HG03354 (cell line): ENCODE results near the gene TMEM40.

Source experiments
- ATAC-seq: cut with Tn5 transposase; IDR thresholded peaks from one replicate; pipeline ENCODE4 v1.9.1; 2021; ENCODE audit warnings: mild to moderate bottlenecking; ENCODE audit not compliant: unreplicated experiment, poor library complexity, severe bottlenecking

Gene TMEM40

DNA sequence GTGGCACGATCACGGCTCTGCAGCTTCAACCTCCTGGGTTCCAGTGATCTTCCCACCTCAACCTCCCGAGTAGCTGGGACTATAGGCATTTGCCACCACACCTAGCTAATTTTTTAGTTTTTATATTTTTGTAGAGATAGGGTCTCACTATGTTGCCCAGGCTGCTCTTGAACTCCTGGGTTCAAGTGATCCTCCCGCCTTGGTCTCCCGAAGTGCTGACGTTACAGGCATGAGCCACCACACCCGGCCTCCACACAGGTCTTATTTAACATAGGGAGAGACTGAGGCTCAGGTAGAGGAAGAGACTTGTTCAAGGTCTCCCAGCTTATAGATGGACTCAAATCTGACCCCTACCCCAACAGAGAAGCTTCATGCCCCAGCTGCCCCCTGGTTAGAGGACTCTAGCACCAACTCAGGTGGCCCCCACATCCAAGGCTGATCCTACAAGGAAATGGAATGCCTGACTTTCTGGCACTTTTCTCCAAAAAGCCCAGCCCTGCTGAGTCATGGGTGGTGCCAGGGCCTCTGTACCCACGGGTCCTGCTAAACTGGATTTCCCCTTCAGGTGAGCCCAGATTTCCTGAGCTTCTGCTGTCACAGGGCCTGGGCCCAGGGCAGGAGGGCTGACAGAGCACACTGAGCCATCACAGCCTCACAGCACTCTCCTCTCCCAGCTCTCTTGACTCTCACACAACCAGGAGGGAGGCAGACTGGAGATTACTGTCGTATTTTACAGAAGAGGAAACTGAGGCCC, 5.6 kb downstream of the TMEM40 start:
- no peak for ATAC-seq

DNA sequence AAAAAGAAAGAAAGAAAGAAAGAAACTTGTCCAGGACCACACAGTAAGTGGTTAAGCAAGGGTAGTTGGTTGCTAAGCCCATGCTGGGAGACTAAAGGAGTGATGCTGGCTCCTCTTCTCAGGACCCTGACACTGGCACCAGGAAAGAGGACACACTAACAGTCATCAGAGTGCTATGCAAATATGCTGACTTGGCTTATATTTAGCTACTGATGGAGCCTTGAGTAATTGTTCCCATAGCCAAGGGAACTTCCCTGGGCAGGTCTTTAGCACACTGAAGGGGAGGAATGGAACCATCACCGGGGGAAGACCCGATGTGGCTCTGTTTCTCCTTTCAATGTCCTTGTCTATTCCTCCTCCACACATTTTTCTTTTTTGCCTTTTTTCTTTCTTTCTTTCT, 6.2 kb downstream of the TMEM40 start:
- ATAC-seq, result no peak

GRCh38 chr3:12752102-12752501, 7.0 kb downstream of the TMEM40 start:
- no peak for ATAC-seq

DNA sequence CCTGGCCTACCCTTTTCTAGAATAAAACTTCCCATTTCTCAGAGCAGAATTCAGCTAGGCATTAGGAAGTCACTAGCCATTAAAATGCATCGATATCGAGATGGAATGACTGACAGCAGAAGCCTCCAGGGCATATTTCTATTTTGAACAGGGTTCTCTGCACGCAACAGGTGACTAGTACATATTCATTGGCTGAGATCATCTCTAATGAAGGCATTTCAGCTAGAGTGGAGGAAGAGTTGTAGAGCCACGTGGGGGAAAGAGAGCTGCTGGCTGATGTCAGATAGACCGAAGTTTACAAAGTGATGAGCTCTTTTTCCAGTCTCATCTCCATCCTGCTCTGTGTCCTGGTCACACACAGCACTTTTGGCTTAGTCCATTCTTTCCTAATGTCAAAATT, 7.5 kb downstream of the TMEM40 start:
- ATAC-seq, result no peak

- no peak for ATAC-seq
Observed at GRCh38 chr3:12750658-12751071, 8.4 kb downstream of the TMEM40 start.

DNA sequence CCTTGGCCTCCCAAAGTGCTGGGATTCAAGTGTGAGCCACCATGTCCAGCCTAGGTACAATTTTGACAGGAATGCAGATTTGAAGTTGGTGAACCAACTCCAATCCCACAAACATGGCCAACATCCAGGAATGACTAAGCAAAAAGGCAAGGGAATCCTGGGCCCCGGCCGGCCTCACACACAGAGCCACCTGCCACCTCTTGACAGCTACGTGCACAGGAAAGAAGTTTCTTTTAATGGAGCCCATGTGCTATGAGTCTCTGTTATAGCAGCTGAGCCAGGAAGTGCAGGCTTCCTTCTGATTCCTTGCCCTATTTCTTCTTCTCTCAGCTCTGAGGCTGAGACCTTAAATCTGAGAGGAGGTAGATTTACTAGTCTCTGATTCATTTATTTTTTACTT, 8.8 kb downstream of the TMEM40 start:
- ATAC-seq, result no peak

DNA sequence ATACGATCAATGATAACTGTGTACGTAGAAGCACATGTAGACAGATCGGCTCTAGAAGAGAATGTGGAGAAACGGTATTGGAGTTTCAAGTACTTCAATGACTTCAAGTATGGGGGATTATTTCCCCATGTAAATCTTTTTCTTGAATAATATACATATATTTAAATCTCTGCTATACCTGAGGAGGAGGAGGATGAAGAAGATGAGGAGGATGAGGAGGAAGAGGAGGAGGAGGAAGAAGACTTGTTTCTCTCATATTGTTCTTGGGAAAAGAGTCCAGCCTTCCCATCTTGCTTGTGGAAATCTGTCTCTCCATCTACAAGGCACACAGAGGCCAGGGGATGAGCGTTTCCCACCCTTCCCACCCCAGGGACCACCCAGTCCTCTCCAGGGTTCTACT, 10.6 kb downstream of the TMEM40 start:
- ATAC-seq, result no peak

- ATAC-seq, result no peak
Observed at GRCh38 chr3:12746419-12746818, 12.6 kb downstream of the TMEM40 start.

DNA sequence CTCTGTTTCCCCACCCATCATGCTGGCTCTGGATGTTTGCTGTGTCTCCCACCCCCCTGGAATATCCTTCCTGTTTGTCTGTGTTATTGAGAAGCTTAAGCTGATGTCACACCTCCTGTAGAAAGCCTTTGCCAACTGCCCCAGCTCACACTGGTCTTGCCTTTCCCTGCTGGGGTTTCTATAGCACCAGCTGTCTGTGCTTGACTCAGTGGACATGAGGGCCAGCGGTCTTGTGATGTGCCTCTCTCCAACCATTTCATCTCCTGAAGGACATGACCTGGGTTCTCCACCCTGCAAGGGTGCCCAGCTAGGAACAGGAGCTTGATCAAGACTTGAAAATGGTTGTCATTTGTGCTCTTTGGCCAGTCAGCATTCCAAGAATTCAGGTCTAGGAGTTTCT, 14.7 kb downstream of the TMEM40 start:
- no peak for ATAC-seq

DNA sequence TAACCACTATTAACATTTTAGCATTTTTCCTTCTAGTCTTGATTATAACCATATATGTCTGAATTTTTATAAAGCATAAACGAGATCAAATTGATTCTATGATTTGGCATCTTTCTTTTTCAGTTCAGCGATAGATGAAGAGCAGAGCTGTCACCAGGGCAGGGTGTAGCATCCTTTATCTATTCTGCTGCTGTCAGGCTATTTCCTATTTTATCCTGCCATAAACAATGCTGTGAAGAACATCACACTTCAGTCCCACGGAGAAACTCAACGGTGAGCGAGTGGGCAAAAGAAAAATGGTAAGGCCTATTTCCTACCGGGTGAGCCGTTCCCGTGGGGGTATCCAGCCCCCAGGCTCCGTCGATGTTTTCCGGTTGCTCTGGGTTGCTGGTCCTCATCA, 15.5 kb downstream of the TMEM40 start:
- ATAC-seq, result no peak

DNA sequence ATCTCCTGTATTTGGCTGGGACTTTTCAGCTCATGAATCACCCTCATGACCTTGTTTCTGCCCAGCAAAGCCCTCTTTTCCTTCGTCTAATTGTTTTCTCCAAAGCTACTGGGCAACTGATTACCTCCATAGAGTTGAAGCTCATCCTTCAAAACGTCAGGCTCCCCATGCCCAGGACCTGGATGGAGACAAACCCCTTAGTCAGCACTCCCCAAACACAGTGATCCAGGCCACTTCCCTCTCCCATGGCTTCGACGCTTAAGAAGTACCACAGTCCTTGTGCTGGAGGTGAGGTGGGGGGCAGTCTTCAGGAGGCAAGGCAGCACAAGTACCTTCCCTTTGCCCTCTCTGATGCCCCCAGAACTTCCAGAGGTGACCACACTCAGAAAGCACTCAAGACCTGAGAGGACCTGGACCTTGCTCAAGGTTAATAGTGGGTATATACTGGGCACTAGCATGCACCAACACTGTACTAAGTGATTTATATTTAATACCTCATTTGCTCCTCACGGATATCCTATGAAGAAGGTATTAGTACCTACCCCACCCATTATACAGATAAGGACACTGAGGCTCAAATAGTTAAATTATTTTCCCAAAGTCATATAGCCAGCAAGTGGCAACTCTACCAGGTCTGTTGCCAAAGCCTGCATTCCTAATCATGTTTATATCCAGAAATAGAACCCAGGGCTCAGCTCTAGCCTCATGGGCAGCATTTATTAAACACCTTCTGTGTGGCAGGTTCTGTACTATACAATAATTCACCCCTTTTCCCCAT, 16.5 kb downstream of the TMEM40 start:
- ATAC-seq, result no peak

DNA sequence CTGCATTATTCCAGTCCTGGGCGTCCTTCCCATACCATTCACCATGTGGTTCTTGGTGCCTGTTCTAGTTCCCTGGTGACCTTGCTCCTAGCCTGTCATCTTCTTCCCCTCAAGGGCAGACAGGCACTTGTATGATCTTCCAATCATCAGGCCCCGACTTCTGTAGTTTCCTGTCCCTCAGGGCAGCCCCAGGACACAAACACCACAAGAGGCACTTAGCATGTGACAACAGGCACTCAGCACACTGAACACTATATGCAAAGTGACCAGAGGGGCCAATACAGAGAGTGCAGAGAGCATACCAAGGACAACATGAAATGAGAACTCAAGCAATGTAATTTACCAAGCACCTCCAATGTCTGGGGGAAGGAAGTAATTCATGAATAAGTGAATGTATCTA, 17.9 kb downstream of the TMEM40 start:
- ATAC-seq, result no peak

- ATAC-seq, result no peak
Observed at GRCh38 chr3:12737833-12738232, 21.2 kb downstream of the TMEM40 start.

DNA sequence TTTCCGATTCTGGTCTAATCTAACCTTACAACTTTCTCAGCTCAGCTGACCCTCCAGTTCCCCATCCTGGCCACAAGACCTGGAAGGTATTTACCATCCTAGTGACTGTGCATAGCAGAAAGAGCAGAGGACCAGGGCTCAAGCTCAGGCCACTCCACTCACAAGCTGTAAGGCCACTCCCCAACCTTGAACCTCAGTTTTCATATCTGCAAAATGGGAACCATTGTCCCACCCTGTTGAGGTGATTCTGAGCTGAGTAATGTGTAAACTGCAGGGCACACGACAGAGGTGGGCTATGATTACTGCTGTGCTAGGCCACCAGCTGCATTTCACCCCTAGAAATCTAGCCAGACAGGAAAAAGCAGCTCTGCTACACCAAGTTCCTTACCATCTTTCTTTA, 21.7 kb downstream of the TMEM40 start:
- no peak for ATAC-seq

- no peak for ATAC-seq
Observed at GRCh38 chr3:12734960-12735359, 24.1 kb downstream of the TMEM40 start.

DNA sequence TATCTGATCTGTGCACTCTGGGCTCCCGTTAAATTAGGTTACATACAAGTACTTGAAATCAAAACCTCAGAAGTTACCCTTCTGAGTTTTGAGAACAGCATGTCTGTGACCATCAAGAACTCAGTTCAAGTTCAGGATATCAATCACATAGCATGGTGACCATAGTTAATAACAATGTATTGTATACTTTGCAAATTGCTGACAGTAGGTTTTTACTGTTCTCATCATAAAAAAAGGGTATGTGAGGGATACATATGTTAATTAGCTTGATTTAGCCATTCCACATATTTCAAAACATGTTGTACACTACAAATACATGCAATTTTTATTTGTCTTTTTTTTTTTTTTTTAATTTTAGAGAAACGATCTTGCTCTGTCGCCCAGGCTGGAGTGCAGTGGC, 25.5 kb downstream of the TMEM40 start:
- no peak for ATAC-seq

GRCh38 chr3:12730506-12731242, 28.4 kb downstream of the TMEM40 start:
- ATAC-seq, result no peak

DNA sequence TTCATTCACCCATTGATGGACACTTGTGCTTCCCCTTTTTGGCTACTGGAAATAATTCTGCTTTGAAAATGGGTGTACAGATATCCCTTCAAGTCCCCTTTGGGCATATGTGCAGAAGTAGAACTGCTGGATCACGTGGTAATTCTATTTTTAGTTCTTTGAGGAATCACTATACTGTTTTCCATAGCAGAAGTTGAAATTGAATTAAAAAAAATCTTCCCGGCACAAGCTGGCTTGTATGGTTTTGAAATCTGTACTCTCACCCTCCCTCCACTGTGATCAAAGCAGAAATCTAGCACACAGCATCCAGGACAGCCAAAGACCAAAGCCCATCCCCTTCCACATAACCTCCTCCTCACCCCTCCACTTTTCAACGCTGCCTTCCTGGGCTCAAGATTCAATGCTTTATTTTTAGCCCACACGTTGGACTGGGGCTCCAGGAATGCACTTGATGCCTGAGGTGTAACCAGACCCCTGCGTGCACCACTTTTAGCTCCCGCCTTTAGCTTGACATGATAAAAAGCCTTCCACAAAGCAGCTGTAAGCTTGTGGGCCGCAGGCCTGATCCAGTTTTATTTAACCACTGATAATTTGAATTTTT, 29.9 kb downstream of the TMEM40 start:
- no peak for ATAC-seq

- no peak for ATAC-seq
Observed at GRCh38 chr3:12727937-12728336, 31.1 kb downstream of the TMEM40 start.

- ATAC-seq, result no peak
Observed at GRCh38 chr3:12727481-12727880, 31.6 kb downstream of the TMEM40 start.
